HUES6 (cell line): Measurements from ENCODE around the gene UQCRC2.
"Not testable (repeated sequence)": the region's sequence is repeated elsewhere in the genome, so short reads cannot be mapped to it uniquely, and the experiment has no call there.

ENCODE experiments used
- H3K27ac ChIP-seq: 2 replicates; pipeline ENCODE4 v1.7.0; 2013; ENCODE audit warnings: low read depth, mild to moderate bottlenecking, low read length, inconsistent platforms
- H3K27me3 ChIP-seq: 2 replicates; pipeline ENCODE4 v1.6.1; 2013; ENCODE audit warnings: low read length; ENCODE audit not compliant: control insufficient read depth, insufficient read depth
- H3K36me3 ChIP-seq: 2 replicates; pipeline ENCODE4 v1.6.1; 2013; ENCODE audit warnings: low read length; ENCODE audit not compliant: control insufficient read depth, insufficient read depth
- H3K4me1 ChIP-seq: 2 replicates; pipeline ENCODE4 v1.6.1; 2013; ENCODE audit warnings: low read length; ENCODE audit not compliant: control insufficient read depth, insufficient read depth
- H3K4me3 ChIP-seq: 2 replicates; pipeline ENCODE4 v1.5.1; 2013; ENCODE audit warnings: low read depth, low read length
- H3K9ac ChIP-seq: one replicate; pipeline ENCODE4 v1.6.1; 2013; ENCODE audit warnings: mild to moderate bottlenecking, low read length
- H3K9me3 ChIP-seq: 2 replicates; pipeline ENCODE4 v1.6.1; 2013; ENCODE audit warnings: low read depth, low read length; ENCODE audit not compliant: control insufficient read depth, insufficient read depth

Gene UQCRC2

GRCh38 chr16:21952793-21953540 lies at the start of gene UQCRC2:
Gene UQCRC2 (plus strand): TSS chr16:21953361. CDS start chr16:21953424, 63 bp downstream.
- Histone ChIP-seq H3K36me3 (peaks cover 21% of the 10 kb centered on the region), H3K4me3 (peak within 1 kb of the TSS; percentile 90), H3K9me3 (no peaks in the 10 kb centered on the region), H3K4me1 (peaks cover 6% of the 10 kb centered on the region; the same call in 1 of the 2 replicates), H3K27me3 (no peaks in the 10 kb centered on the region), H3K27ac (peak within 1 kb of the TSS; percentile 100), H3K9ac (peak within 1 kb of the TSS; percentile 96)

DNA sequence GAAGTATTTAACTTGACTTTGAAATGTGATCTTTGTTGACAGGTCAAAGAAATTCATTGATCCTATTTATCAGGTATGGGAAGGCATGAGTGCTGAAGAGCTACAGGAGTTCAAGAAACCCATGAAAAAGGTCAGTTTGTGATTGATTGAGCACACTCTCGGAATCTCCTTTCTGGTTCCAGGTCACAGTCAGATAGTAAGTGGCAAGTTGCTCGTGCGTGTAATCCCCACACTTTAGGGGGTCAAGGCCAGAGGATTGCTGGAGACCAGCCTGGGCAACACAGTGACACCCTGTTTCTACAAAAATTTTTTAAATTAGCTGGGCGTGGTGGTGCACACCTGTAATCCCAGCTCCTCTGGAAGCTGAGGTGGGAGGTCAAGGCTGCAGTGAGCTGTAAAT lies 20.5 kb upstream of the UQCRC2 start:
- H3K9me3 ChIP-seq, H3K4me1 ChIP-seq, H3K4me3 ChIP-seq, H3K36me3 ChIP-seq, H3K9ac ChIP-seq, H3K27ac ChIP-seq, H3K27me3 ChIP-seq: not testable (repeated sequence)

- H3K9ac ChIP-seq, H3K27ac ChIP-seq, H3K36me3 ChIP-seq, H3K4me1 ChIP-seq, H3K4me3 ChIP-seq, H3K27me3 ChIP-seq, H3K9me3 ChIP-seq: not testable (repeated sequence)
These were observed 19.8 kb upstream of the UQCRC2 start for GRCh38 chr16:21933316-21933715.

DNA sequence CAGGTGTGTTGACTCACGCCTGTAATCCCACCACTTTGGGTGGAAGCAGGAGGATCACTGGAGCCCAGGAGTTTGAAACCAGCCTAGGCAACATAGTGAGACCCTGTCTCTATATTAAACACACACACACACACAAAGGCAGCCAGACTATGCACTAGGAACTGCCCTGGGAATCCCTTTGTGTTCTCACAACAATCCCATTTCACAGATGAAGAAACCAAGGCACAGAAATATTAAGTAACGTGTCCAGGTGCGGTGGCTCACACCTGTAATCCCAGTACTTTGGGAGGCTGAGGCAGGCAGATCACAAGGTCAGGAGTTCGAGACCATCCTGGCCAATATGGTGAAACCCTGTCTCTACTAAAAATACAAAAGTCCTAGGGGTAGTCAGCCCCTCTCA lies 19.4 kb upstream of the UQCRC2 start:
- H3K9me3 ChIP-seq, H3K27me3 ChIP-seq, H3K4me3 ChIP-seq, H3K36me3 ChIP-seq, H3K9ac ChIP-seq, H3K27ac ChIP-seq, H3K4me1 ChIP-seq: not testable (repeated sequence)

GRCh38 chr16:21936216-21936615 lies 16.9 kb upstream of the UQCRC2 start:
- H3K4me3 ChIP-seq, H3K36me3 ChIP-seq, H3K27ac ChIP-seq, H3K9ac ChIP-seq, H3K9me3 ChIP-seq, H3K27me3 ChIP-seq, H3K4me1 ChIP-seq: not testable (repeated sequence)

DNA sequence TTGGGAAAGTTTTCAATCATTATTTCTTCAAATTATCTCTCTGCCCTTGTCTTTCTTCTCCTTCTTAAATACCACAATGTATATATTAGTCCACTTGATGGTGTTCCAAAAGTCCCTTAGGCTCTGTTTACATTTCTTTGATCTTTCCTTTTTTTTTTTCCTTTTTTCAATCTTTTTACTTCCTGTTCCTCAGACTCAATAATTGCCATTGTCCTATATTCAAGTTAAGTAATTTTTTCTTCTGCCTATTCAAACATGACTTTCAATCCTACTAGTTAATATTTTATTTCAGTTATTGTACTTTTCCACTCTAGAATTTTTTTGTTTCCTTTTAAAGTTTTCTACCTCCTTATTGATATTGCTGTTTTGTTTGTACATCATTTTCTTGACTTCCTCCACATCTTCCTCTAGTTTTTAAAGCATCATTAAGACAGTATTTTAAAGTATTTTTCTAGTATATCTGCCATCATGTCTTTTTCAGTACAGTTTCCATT lies 15.8 kb upstream of the UQCRC2 start:
- Histone ChIP-seq H3K36me3 (no peaks in the 10 kb centered on the region), H3K9me3 (no peaks in the 10 kb centered on the region), H3K4me3 (no peak overlapping the region), H3K27me3 (peaks cover 5% of the 10 kb centered on the region; the same call in 1 of the 2 replicates), H3K4me1 (no peaks in the 10 kb centered on the region), H3K27ac (no peak overlapping the region), H3K9ac (no peak overlapping the region)

DNA sequence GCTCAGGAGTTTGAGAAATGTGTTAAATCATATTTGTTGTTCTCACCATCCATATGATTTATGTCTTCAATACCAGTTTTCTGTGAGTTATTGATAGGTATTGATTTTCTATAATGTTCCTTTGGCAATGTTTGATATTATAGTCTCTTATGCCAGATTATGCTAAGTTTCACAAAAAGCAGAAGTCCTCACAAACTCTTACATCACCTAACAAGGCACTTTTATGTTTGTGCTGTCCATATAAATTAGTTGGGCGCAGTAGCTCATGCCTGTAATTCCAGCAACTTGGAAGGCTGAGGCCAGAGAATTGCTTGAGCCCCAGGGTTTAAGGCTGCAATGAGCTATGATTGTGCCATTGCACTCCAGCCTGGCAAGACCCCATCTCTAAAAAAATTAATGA lies 12.6 kb upstream of the UQCRC2 start:
- Histone ChIP-seq H3K36me3 (no peaks in the 10 kb centered on the region), H3K4me1 (no peaks in the 10 kb centered on the region), H3K9me3 (no peaks in the 10 kb centered on the region), H3K27ac (no peak overlapping the region), H3K27me3 (peaks cover 5% of the 10 kb centered on the region; the same call in 1 of the 2 replicates), H3K9ac (no peak overlapping the region), H3K4me3 (no peak overlapping the region)

- H3K4me3 ChIP-seq = no peak overlapping the region
- no peaks in the 10 kb centered on the region for H3K4me1 ChIP-seq
- H3K9me3 ChIP-seq = no peaks in the 10 kb centered on the region
- no peak overlapping the region for H3K9ac ChIP-seq
- H3K27ac ChIP-seq = no peak overlapping the region
- no peaks in the 10 kb centered on the region for H3K36me3 ChIP-seq
- peaks cover 1% of the 10 kb centered on the region; the same call in 1 of the 2 replicates for H3K27me3 ChIP-seq
These were observed 9.6 kb upstream of the UQCRC2 start for GRCh38 chr16:21943571-21943970.

DNA sequence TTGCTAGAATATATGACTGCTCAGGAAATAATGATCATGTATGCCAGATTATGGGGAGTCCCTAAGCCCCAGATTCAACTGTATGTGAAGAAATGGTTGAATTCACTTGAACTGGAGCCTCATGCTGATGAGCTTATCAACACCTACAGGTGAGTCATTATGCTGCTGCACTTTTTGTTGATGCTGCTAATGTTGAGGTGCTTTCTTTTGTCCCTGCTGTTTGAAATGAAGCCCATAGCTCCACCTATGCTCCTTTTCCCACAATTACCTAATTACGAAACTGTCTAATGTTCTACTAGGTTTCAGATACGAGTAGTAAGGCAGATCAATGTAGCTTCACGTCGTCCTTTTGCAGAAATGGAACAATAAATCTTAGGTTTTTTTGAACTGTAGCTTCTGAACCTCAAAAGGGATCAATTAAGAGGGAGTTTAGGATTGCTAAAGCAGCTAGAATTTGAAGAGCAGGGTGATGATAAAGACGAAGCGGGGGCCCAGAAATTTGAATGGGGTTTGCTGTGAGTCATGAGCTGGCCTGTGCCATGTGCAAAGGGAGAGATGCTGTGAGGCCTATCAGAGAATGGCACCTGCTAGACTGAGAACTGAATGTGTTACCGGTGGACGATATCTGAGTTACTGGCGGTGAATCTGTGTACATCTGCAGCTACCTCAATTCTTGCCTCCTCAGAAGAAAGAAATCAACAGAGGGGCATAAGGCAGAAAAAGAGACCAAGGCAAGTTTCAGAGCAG lies 6.1 kb upstream of the UQCRC2 start:
- no peak overlapping the region for H3K27ac ChIP-seq
- H3K4me1 ChIP-seq = peaks cover 2% of the 10 kb centered on the region; the same call in 1 of the 2 replicates
- no peaks in the 10 kb centered on the region for H3K36me3 ChIP-seq
- H3K9me3 ChIP-seq = no peaks in the 10 kb centered on the region
- no peak overlapping the region for H3K9ac ChIP-seq
- H3K27me3 ChIP-seq = no peaks in the 10 kb centered on the region
- H3K4me3 ChIP-seq = no peak overlapping the region

DNA sequence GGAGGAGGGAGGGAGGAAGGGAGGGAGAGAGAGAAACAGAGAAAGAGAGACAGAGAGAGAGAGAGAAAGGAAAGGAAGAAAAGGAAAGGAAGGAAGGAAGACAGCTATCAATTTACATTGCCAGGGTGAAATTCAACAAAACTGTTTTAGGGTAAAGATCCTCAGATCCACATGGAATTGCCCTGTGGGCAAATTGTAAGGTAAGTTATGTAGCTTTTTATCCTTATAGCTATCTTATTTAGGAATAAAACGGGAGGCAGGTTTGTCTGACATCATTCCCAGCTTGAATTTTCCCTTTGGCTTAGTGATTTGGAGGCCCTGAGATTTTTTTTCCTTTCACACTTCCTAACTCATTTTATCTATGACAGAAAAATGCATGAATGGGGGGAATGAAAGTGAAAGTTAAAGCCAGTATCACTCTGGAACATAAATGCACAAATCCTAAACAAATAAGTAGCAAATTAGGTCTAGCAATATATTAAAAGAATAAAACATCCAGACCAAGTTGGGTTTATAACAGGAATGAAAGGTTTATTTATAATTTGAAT lies 3.4 kb upstream of the UQCRC2 start:
- Histone ChIP-seq H3K36me3 (no peaks in the 10 kb centered on the region), H3K27me3 (no peaks in the 10 kb centered on the region), H3K9ac (no peak overlapping the region), H3K9me3 (no peaks in the 10 kb centered on the region), H3K4me1 (peaks cover 6% of the 10 kb centered on the region; the same call in 1 of the 2 replicates), H3K4me3 (no peak overlapping the region), H3K27ac (no peak overlapping the region)
